Lung (tissue), 12 donors: Measurements from ENCODE around the gene PNLDC1. TPM values are rescaled to one million over a fixed set of nuclear protein-coding genes. Genes with fewer than 3 reads are reported as not detected.

Source experiments
- ATAC-seq: fragments of 200-7000 bp; cut with Tn5 transposase; one replicate; pipeline ENCODE4 v1.9.1; 2020; ENCODE audit warnings: moderate number of reproducible peaks; ENCODE audit not compliant: insufficient read depth, low FRiP score
- DNase-seq, 3 donors: peaks; one replicate each; pipeline ENCODE4 v3.0.0-alpha.2; 2013 to 2017
- H3K27ac ChIP-seq, 2 donors: one replicate each; pipeline ENCODE4 v1.5.1; 2013; ENCODE audit warnings: mild to moderate bottlenecking in 2 of 2, moderate library complexity in 2 of 2, control low read depth in 1 of 2, inconsistent platforms in 1 of 2, low read depth in 1 of 2, low read length in 1 of 2
- H3K27me3 ChIP-seq, 3 donors: one replicate each; pipeline ENCODE4 v1.5.1; 2013; ENCODE audit warnings: low read length in 2 of 3; ENCODE audit not compliant: control insufficient read depth in 3 of 3, insufficient read depth in 3 of 3
- H3K36me3 ChIP-seq, 4 donors: one replicate each; pipeline ENCODE4 v1.5.1; 2013; ENCODE audit warnings: low read length in 4 of 4, mild to moderate bottlenecking in 1 of 4, moderate library complexity in 1 of 4; ENCODE audit not compliant: control insufficient read depth in 4 of 4, insufficient read depth in 4 of 4
- H3K4me1 ChIP-seq, 5 donors: one replicate each; pipeline ENCODE4 v1.5.1; 2013; ENCODE audit warnings: low read length in 5 of 5, mild to moderate bottlenecking in 2 of 5, moderate library complexity in 1 of 5; ENCODE audit not compliant: control insufficient read depth in 5 of 5, insufficient read depth in 5 of 5
- H3K4me3 ChIP-seq: one replicate; pipeline ENCODE4 v1.5.1; 2013; ENCODE audit warnings: mild to moderate bottlenecking, control low read depth, moderate library complexity
- H3K9ac ChIP-seq, 2 donors: one replicate each; pipeline ENCODE4 v1.5.1; 2013; ENCODE audit warnings: low read length in 2 of 2, control low read depth in 1 of 2; ENCODE audit not compliant: insufficient read depth in 1 of 2
- H3K9me3 ChIP-seq, 4 donors: one replicate each; pipeline ENCODE4 v1.5.1; 2013; ENCODE audit warnings: low read length in 3 of 4, mild to moderate bottlenecking in 1 of 4, moderate library complexity in 1 of 4; ENCODE audit not compliant: control insufficient read depth in 4 of 4, insufficient read depth in 3 of 4
- CTCF ChIP-seq: IDR thresholded peaks from 2 replicates; pipeline ENCODE4 v1.5.1; 2012; ENCODE audit warnings: mild to moderate bottlenecking; ENCODE audit errors: control extremely low read depth, extremely low read depth
- WGBS, 2 donors: extraction: QIAGEN DNeasy Blood & Tissue Kit; methylation state at CpG; one replicate each; pipeline ENCODE4 v1.1.7; 2013; 5-methylcytosine and 5-hydroxymethylcytosine counted together
- polyA plus RNA-seq, 2 donors: library from polyadenylated mRNA; stranded (reverse); fragments of 200-250 nt; gene quantifications; one replicate each; pipeline ENCODE4 v1.2.1, GENCODE V29; 2013
- total RNA-seq, 2 donors: library from RNA; depleted of rRNA in 1 of 2; stranded (reverse); fragments of >200 nt in 1 of 2; gene quantifications; one replicate each; pipeline ENCODE4 v1.2.1, GENCODE V29; 2014 to 2021
- donor health status: control.
- donor health status: control.
- donor health status: Bipolar disorder and iron deficiency.
- donor health status: healthy.
- donor health status: DM: yes; HTN: yes; CAD: no.

The PNLDC1 gene
- total and polyA plus RNA-seq, 4 donors, result 0.14 to 0.28 (median 0.21) TPM

GRCh38 chr6:159833997-159834603 lies 34.0 kb downstream of the PNLDC1 start:
- no peak for TF ChIP-seq CTCF
- 77 to 86% methylated on average over 5 of the region's 5 CpGs for WGBS, 2 donors
- Histone ChIP-seq H3K27me3 (no peaks in the 10 kb centered on the region), H3K36me3 (no peaks in the 10 kb centered on the region), H3K4me3 (no peak overlapping the region), H3K9ac (no peak overlapping the region), H3K27ac (no peak overlapping the region), H3K4me1 (peaks cover 0 to 1% (median 0%) of the 10 kb centered on the region in 5 donors), H3K9me3 (no peaks in the 10 kb centered on the region)
- ATAC-seq (no peak), DNase-seq (no peak)

- TF ChIP-seq CTCF, result no peak
- no peak overlapping the region for H3K27ac ChIP-seq
Measured at GRCh38 chr6:159836718-159837490, 36.8 kb downstream of the PNLDC1 start.

GRCh38 chr6:159837511-159837910 lies 37.4 kb downstream of the PNLDC1 start:
- 78 to 84% methylated on average over 8 of the region's 8 CpGs for WGBS, 2 donors
- DNase-seq (no peak), ATAC-seq (no peak)

More at GRCh38 chr6:159836718-159837490, 36.8 kb downstream of the PNLDC1 start:
- WGBS, 2 donors, result 90 to 94% methylated on average over 29 of the region's 29 CpGs
- H3K27me3 ChIP-seq, result no peaks in the 10 kb centered on the region
- no peaks in the 10 kb centered on the region for H3K36me3 ChIP-seq
- no peaks in the 10 kb centered on the region for H3K9me3 ChIP-seq
- H3K4me1 ChIP-seq, result peaks cover 0 to 1% (median 0%) of the 10 kb centered on the region in 5 donors
- no peak overlapping the region for H3K9ac ChIP-seq
- ATAC-seq, result no peak
- DNase-seq, result no peak
- no peak overlapping the region for H3K4me3 ChIP-seq

More at GRCh38 chr6:159837511-159837910, 37.4 kb downstream of the PNLDC1 start:
- Histone ChIP-seq H3K36me3 (no peaks in the 10 kb centered on the region), H3K4me3 (no peak overlapping the region), H3K9me3 (no peaks in the 10 kb centered on the region), H3K4me1 (no peaks in the 10 kb centered on the region), H3K9ac (no peak overlapping the region), H3K27me3 (no peaks in the 10 kb centered on the region), H3K27ac (no peak overlapping the region)
- TF ChIP-seq CTCF, result no peak
